ENCODE data around the gene RGS12. TPM values are rescaled to one million over a fixed set of nuclear protein-coding genes. Genes with fewer than 3 reads are reported as not detected.

RGS12 gene
- polyA plus RNA-seq, 2 of the 4 experiments (the other 2 are of a cell fraction): 7.4 to 8.9 TPM

GRCh38 chr4:3310301-3311094 lies 17.7 kb downstream of the RGS12 start:
- POLR2A ChIA-PET: no interaction called here
- no peak for DNase-seq (ENCODE audit: low read depth in 1 of 2, low spot score in 1 of 2)
- Histone ChIP-seq H3K4me1 (peaks cover 4% of the 10 kb centered on the region; the same call in 1 of the 3 replicates), H3K4me2 (no peak overlapping the region), H3K4me3 (no peak overlapping the region), H3K9me3 (no peaks in the 10 kb centered on the region), H3K27ac (no peak overlapping the region)
- CTCF ChIA-PET: no interaction called here
- no peak for FAIRE-seq
- 91% methylated on average over 16 of the region's 21 CpGs for WGBS (ENCODE audit: missing lambda C conversion rate)
- ATAC-seq: no peak
- no peak for TF ChIP-seq ZSCAN20 (CRISPR knock-in tag; IDR thresholded peaks at IDR 0.05)
- TF ChIP-seq PBX3 (IDR thresholded peaks at IDR 0.05): no peak
- TF ChIP-seq HES2 (IDR thresholded peaks at IDR 0.05): no peak
- TF ChIP-seq ZC3H11A (IDR thresholded peaks at IDR 0.05): no peak
- TF ChIP-seq, protein P1, sequence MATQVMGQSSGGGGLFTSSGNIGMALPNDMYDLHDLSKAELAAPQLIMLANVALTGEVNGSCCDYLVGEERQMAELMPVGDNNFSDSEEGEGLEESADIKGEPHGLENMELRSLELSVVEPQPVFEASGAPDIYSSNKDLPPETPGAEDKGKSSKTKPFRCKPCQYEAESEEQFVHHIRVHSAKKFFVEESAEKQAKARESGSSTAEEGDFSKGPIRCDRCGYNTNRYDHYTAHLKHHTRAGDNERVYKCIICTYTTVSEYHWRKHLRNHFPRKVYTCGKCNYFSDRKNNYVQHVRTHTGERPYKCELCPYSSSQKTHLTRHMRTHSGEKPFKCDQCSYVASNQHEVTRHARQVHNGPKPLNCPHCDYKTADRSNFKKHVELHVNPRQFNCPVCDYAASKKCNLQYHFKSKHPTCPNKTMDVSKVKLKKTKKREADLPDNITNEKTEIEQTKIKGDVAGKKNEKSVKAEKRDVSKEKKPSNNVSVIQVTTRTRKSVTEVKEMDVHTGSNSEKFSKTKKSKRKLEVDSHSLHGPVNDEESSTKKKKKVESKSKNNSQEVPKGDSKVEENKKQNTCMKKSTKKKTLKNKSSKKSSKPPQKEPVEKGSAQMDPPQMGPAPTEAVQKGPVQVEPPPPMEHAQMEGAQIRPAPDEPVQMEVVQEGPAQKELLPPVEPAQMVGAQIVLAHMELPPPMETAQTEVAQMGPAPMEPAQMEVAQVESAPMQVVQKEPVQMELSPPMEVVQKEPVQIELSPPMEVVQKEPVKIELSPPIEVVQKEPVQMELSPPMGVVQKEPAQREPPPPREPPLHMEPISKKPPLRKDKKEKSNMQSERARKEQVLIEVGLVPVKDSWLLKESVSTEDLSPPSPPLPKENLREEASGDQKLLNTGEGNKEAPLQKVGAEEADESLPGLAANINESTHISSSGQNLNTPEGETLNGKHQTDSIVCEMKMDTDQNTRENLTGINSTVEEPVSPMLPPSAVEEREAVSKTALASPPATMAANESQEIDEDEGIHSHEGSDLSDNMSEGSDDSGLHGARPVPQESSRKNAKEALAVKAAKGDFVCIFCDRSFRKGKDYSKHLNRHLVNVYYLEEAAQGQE (IDR thresholded peaks at IDR 0.05): no peak
- no peak for TF ChIP-seq FOSB (CRISPR knock-in tag; IDR thresholded peaks at IDR 0.05)
- no peak for TF ChIP-seq HDAC2 (IDR thresholded peaks at IDR 0.05)
- TF ChIP-seq ESRRA (IDR thresholded peaks at IDR 0.05; ENCODE audit: borderline replicate concordance, low read length): no peak
- TF ChIP-seq RNF2 (IDR thresholded peaks at IDR 0.05; ENCODE audit: borderline replicate concordance, low read depth): no peak
- TF ChIP-seq CEBPB (IDR thresholded peaks at IDR 0.05): no peak
- TF ChIP-seq JUN (IDR thresholded peaks at IDR 0.05): no peak
- TF ChIP-seq RAD21 (conservative IDR thresholded peaks at IDR 0.05 in 1 of 2, IDR thresholded peaks at IDR 0.05 in 1 of 2): no peak
- no peak for TF ChIP-seq SMC3 (IDR thresholded peaks at IDR 0.05)
- TF ChIP-seq HOXB13 (CRISPR knock-in tag; IDR thresholded peaks at IDR 0.05; ENCODE audit: low read depth): no peak
- no peak for TF ChIP-seq NFE2L2 (conservative IDR thresholded peaks at IDR 0.05; ENCODE audit: low read length)
- TF ChIP-seq HOXB5 (CRISPR knock-in tag; IDR thresholded peaks at IDR 0.05): no peak
- TF ChIP-seq EP300 (IDR thresholded peaks at IDR 0.05): no peak
- TF ChIP-seq, protein P2, sequence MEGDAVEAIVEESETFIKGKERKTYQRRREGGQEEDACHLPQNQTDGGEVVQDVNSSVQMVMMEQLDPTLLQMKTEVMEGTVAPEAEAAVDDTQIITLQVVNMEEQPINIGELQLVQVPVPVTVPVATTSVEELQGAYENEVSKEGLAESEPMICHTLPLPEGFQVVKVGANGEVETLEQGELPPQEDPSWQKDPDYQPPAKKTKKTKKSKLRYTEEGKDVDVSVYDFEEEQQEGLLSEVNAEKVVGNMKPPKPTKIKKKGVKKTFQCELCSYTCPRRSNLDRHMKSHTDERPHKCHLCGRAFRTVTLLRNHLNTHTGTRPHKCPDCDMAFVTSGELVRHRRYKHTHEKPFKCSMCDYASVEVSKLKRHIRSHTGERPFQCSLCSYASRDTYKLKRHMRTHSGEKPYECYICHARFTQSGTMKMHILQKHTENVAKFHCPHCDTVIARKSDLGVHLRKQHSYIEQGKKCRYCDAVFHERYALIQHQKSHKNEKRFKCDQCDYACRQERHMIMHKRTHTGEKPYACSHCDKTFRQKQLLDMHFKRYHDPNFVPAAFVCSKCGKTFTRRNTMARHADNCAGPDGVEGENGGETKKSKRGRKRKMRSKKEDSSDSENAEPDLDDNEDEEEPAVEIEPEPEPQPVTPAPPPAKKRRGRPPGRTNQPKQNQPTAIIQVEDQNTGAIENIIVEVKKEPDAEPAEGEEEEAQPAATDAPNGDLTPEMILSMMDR (IDR thresholded peaks at IDR 0.05): no peak
- no peak for TF ChIP-seq RFX5 (IDR thresholded peaks at IDR 0.05)
- no peak for TF ChIP-seq CBX8 (IDR thresholded peaks at IDR 0.05)

- ChIA-PET POLR2A (no interaction called here), CTCF (interaction anchor here (1.4 kb wide), 1 partner anchor 131 kb away, joined by 4 read pairs; the partner anchor contains the start of gene HGFAC)
- DNase-seq (ENCODE audit: low read depth in 1 of 2, low spot score in 1 of 2) (no peak), ATAC-seq (no peak), FAIRE-seq (no peak)
- Histone ChIP-seq H3K27ac (no peak overlapping the region), H3K4me2 (no peak overlapping the region), H3K4me3 (no peak overlapping the region), H3K9me3 (no peaks in the 10 kb centered on the region), H3K4me1 (no peaks in the 10 kb centered on the region; the same call in 2 of the 3 replicates)
- WGBS (ENCODE audit: missing lambda C conversion rate): 98% methylated on average over 7 of the region's 13 CpGs
- no peak for TF ChIP-seq CHD4 (IDR thresholded peaks at IDR 0.05; ENCODE audit: borderline replicate concordance)
- TF ChIP-seq POLR2AphosphoS2 (conservative IDR thresholded peaks at IDR 0.05; ENCODE audit: low read length): no peak
- TF ChIP-seq EP300 (IDR thresholded peaks at IDR 0.05): no peak
- TF ChIP-seq PHF8 (IDR thresholded peaks at IDR 0.05; ENCODE audit: borderline replicate concordance, low read depth): no peak
- TF ChIP-seq ZNF302 (CRISPR knock-in tag; IDR thresholded peaks at IDR 0.05): no peak
- no peak for TF ChIP-seq NFE2L2 (conservative IDR thresholded peaks at IDR 0.05; ENCODE audit: low read length)
- TF ChIP-seq, protein P3, sequence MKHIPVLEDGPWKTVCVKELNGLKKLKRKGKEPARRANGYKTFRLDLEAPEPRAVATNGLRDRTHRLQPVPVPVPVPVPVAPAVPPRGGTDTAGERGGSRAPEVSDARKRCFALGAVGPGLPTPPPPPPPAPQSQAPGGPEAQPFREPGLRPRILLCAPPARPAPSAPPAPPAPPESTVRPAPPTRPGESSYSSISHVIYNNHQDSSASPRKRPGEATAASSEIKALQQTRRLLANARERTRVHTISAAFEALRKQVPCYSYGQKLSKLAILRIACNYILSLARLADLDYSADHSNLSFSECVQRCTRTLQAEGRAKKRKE (CRISPR knock-in tag; IDR thresholded peaks at IDR 0.05; ENCODE audit: low read depth): no peak
- TF ChIP-seq KDM5A (IDR thresholded peaks at IDR 0.05): no peak
- TF ChIP-seq ESRRA (IDR thresholded peaks at IDR 0.05; ENCODE audit: borderline replicate concordance, low read length): no peak
- TF ChIP-seq FOXS1 (CRISPR knock-in tag; IDR thresholded peaks at IDR 0.05): no peak
- no peak for TF ChIP-seq SREBF2 (IDR thresholded peaks at IDR 0.05)
- no peak for TF ChIP-seq HMGXB4 (CRISPR knock-in tag; IDR thresholded peaks at IDR 0.05; ENCODE audit: borderline replicate concordance)
These were observed 18.2 kb downstream of the RGS12 start for GRCh38 chr4:3311095-3311372.

All from A549 (cell line).